Liver (tissue), 9 donors: ENCODE results near the gene RAB2B. TPM values are rescaled to one million over a fixed set of nuclear protein-coding genes. Genes with fewer than 3 reads are reported as not detected.

ENCODE experiments used
- DNase-seq: peaks from one replicate; pipeline ENCODE4 v3.0.0-alpha.2; 2017; ENCODE audit warnings: low spot score
- H3K27ac ChIP-seq, 2 donors: one replicate each; pipeline ENCODE4 v1.7.0; 2013; ENCODE audit warnings: inconsistent platforms in 2 of 2, low read length in 2 of 2, control low read depth in 1 of 2, low read depth in 1 of 2, mild to moderate bottlenecking in 1 of 2
- H3K27me3 ChIP-seq, 4 donors: one replicate each; pipeline versions ENCODE4 v1.6.1 to v1.7.0; 2013; ENCODE audit warnings: low read length in 3 of 4, inconsistent platforms in 1 of 4, mild to moderate bottlenecking in 1 of 4, moderate library complexity in 1 of 4; ENCODE audit not compliant: control insufficient read depth in 4 of 4, insufficient read depth in 4 of 4
- H3K36me3 ChIP-seq, 4 donors: one replicate each; pipeline versions ENCODE4 v1.6.1 to v1.7.0; 2013; ENCODE audit warnings: low read length in 3 of 4, mild to moderate bottlenecking in 3 of 4, low read depth in 1 of 4, moderate library complexity in 1 of 4; ENCODE audit not compliant: control insufficient read depth in 4 of 4, insufficient read depth in 3 of 4
- H3K4me1 ChIP-seq, 4 donors: one replicate each; pipeline versions ENCODE4 v1.6.1 to v1.7.0; 2013; ENCODE audit warnings: low read length in 3 of 4, mild to moderate bottlenecking in 3 of 4, moderate library complexity in 1 of 4; ENCODE audit not compliant: control insufficient read depth in 4 of 4, insufficient read depth in 4 of 4
- H3K4me3 ChIP-seq, 3 donors: one replicate each; pipeline versions ENCODE4 v1.6.1 to v1.7.0; 2013; ENCODE audit warnings: low read length in 3 of 3, control low read depth in 1 of 3, low read depth in 1 of 3, mild to moderate bottlenecking in 1 of 3
- H3K9ac ChIP-seq, 2 donors: one replicate each; pipeline ENCODE4 v1.7.0; 2013; ENCODE audit warnings: low read length in 2 of 2, mild to moderate bottlenecking in 2 of 2, moderate library complexity in 2 of 2, control low read depth in 1 of 2, low read depth in 1 of 2
- H3K9me3 ChIP-seq, 4 donors: one replicate each; pipeline versions ENCODE4 v1.6.1 to v1.7.0; 2013; ENCODE audit warnings: low read length in 3 of 4; ENCODE audit not compliant: control insufficient read depth in 4 of 4
- ATF3 ChIP-seq: IDR thresholded peaks from 2 replicates; pipeline ENCODE4 v1.6.1; 2016; ENCODE audit warnings: antibody characterized with exemption
- EGR1 ChIP-seq, 2 donors: IDR thresholded peaks; 2 replicates each; pipeline ENCODE4 v1.6.1; 2016 to 2018; ENCODE audit warnings: antibody characterized with exemption in 2 of 2, low read depth in 2 of 2
- FOXA1 ChIP-seq: IDR thresholded peaks from 2 replicates; pipeline ENCODE4 v1.6.1; 2016; ENCODE audit warnings: antibody characterized with exemption
- FOXA2 ChIP-seq: IDR thresholded peaks from 2 replicates; pipeline ENCODE4 v1.6.1; 2016; ENCODE audit warnings: antibody characterized with exemption
- GABPA ChIP-seq, 2 donors: IDR thresholded peaks in 1 of 2; conservative IDR thresholded peaks in 1 of 2; 2 replicates each; pipeline ENCODE4 v1.6.1; 2016; ENCODE audit warnings: antibody characterized with exemption in 2 of 2, mild to moderate bottlenecking in 1 of 2, moderate library complexity in 1 of 2
- HNF4A ChIP-seq, 2 donors: conservative IDR thresholded peaks; 2 replicates each; pipeline ENCODE4 v1.6.1; 2016; ENCODE audit warnings: antibody characterized with exemption in 2 of 2, mild to moderate bottlenecking in 2 of 2
- HNF4G ChIP-seq: IDR thresholded peaks from 2 replicates; pipeline ENCODE4 v1.6.1; 2016; ENCODE audit warnings: antibody characterized with exemption
- JUND ChIP-seq, 2 donors: IDR thresholded peaks; 2 replicates each; pipeline ENCODE4 v1.6.1; 2016; ENCODE audit warnings: antibody characterized with exemption in 2 of 2
- MAX ChIP-seq: IDR thresholded peaks from 2 replicates; pipeline ENCODE4 v1.6.1; 2016; ENCODE audit warnings: antibody characterized with exemption
- NR2F2 ChIP-seq: IDR thresholded peaks from 2 replicates; pipeline ENCODE4 v1.6.1; 2016; ENCODE audit warnings: antibody characterized with exemption
- RAD21 ChIP-seq, 2 donors: IDR thresholded peaks; 2 replicates each; pipeline ENCODE4 v1.6.1; 2016; ENCODE audit warnings: antibody characterized with exemption in 2 of 2, mild to moderate bottlenecking in 2 of 2
- RXRA ChIP-seq, 2 donors: IDR thresholded peaks; 2 replicates each; pipeline ENCODE4 v1.6.1; 2017 to 2018; ENCODE audit warnings: antibody characterized with exemption in 2 of 2, mild to moderate bottlenecking in 1 of 2
- SP1 ChIP-seq: IDR thresholded peaks from 2 replicates; pipeline ENCODE4 v1.6.1; 2018; ENCODE audit warnings: antibody characterized with exemption, mild to moderate bottlenecking
- TAF1 ChIP-seq: conservative IDR thresholded peaks from 2 replicates; pipeline ENCODE4 v1.6.1; 2016; ENCODE audit warnings: antibody characterized with exemption, mild to moderate bottlenecking
- ZBTB33 ChIP-seq: IDR thresholded peaks from 2 replicates; pipeline ENCODE4 v1.6.1; 2016; ENCODE audit warnings: antibody characterized with exemption
- WGBS: extraction: QIAGEN DNeasy Blood & Tissue Kit; methylation state at CpG from one replicate; pipeline ENCODE4 v1.1.7; 2013; 5-methylcytosine and 5-hydroxymethylcytosine counted together
- polyA plus RNA-seq, 2 donors: library from polyadenylated mRNA; stranded (reverse) in 1 of 2; unstranded in 1 of 2; fragments of 200-250 nt in 1 of 2; fragments of >200 nt in 1 of 2; fragmentation: Nextera tagmentation in 1 of 2; extraction: Ambion mirVana in 1 of 2; gene quantifications; one replicate each; pipeline versions ENCODE4 v1.2.1 to v1.2.3, GENCODE V29; 2013 to 2015
- total RNA-seq, 2 donors: library from RNA; depleted of rRNA; stranded (reverse); fragments of >200 nt; gene quantifications; one replicate each; pipeline ENCODE4 v1.2.3, GENCODE V29; 2014
- TF ChIP-seq, protein P1 (sequence below): IDR thresholded peaks from 2 replicates; pipeline ENCODE4 v1.6.1; 2016; ENCODE audit warnings: antibody characterized with exemption, mild to moderate bottlenecking
- TF ChIP-seq, protein P2 (sequence below): fragments of 150-350 bp; IDR thresholded peaks from 2 replicates; pipeline ENCODE4 v1.5.1; 2017; ENCODE audit warnings: improper control_type of control experiment, low read depth, low read length; ENCODE audit not compliant: missing input control
- donor health status: healthy.
- donor health status: healthy.
- donor health status: healthy.
- donor health status: healthy.
- donor health status: healthy.

The RAB2B gene
- total and polyA plus RNA-seq, 4 donors = 4.2 to 60.9 (median 10.4) TPM

DNA sequence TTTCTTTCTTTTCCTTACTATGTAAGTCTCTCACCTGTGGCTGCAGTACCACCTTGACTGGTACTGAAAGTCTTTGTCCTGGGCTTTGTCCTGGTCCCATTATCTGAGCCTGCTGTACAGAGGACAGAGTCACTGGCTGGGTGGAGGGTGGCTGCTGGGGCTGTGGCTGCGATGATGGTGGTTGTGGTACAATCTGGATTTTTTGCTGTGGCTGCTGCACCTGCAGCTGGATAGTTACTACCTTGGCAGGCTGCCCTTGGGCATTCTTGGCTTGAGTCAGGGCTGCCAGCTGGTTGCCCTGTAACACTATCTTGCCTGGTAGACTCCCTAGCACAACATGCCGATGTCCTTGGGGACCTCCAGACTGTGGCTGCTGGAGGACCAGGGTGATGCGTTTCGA is 47.8 kb downstream of the RAB2B start:
- TF ChIP-seq SP1 (no peak), FOXA1 (no peak), HNF4A (conservative IDR thresholded peaks at IDR 0.05) (no peak), RAD21 (IDR thresholded peaks at IDR 0.05) (no peak), GABPA (IDR thresholded peaks at IDR 0.05 in 1 of 2, conservative IDR thresholded peaks at IDR 0.05 in 1 of 2) (no peak), TAF1 (no peak), FOXA2 (no peak), MAX (no peak), NR2F2 (no peak)
- TF ChIP-seq, protein P1, sequence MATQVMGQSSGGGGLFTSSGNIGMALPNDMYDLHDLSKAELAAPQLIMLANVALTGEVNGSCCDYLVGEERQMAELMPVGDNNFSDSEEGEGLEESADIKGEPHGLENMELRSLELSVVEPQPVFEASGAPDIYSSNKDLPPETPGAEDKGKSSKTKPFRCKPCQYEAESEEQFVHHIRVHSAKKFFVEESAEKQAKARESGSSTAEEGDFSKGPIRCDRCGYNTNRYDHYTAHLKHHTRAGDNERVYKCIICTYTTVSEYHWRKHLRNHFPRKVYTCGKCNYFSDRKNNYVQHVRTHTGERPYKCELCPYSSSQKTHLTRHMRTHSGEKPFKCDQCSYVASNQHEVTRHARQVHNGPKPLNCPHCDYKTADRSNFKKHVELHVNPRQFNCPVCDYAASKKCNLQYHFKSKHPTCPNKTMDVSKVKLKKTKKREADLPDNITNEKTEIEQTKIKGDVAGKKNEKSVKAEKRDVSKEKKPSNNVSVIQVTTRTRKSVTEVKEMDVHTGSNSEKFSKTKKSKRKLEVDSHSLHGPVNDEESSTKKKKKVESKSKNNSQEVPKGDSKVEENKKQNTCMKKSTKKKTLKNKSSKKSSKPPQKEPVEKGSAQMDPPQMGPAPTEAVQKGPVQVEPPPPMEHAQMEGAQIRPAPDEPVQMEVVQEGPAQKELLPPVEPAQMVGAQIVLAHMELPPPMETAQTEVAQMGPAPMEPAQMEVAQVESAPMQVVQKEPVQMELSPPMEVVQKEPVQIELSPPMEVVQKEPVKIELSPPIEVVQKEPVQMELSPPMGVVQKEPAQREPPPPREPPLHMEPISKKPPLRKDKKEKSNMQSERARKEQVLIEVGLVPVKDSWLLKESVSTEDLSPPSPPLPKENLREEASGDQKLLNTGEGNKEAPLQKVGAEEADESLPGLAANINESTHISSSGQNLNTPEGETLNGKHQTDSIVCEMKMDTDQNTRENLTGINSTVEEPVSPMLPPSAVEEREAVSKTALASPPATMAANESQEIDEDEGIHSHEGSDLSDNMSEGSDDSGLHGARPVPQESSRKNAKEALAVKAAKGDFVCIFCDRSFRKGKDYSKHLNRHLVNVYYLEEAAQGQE = no peak
- TF ChIP-seq, protein P2, sequence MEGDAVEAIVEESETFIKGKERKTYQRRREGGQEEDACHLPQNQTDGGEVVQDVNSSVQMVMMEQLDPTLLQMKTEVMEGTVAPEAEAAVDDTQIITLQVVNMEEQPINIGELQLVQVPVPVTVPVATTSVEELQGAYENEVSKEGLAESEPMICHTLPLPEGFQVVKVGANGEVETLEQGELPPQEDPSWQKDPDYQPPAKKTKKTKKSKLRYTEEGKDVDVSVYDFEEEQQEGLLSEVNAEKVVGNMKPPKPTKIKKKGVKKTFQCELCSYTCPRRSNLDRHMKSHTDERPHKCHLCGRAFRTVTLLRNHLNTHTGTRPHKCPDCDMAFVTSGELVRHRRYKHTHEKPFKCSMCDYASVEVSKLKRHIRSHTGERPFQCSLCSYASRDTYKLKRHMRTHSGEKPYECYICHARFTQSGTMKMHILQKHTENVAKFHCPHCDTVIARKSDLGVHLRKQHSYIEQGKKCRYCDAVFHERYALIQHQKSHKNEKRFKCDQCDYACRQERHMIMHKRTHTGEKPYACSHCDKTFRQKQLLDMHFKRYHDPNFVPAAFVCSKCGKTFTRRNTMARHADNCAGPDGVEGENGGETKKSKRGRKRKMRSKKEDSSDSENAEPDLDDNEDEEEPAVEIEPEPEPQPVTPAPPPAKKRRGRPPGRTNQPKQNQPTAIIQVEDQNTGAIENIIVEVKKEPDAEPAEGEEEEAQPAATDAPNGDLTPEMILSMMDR = no peak
- Histone ChIP-seq H3K27ac (no peak overlapping the region), H3K27me3 (no peaks in the 10 kb centered on the region), H3K4me3 (no peak overlapping the region), H3K9me3 (no peaks in the 10 kb centered on the region), H3K36me3 (peaks cover 27 to 59% (median 46%) of the 10 kb centered on the region in 4 donors), H3K4me1 (no peaks in the 10 kb centered on the region), H3K9ac (no peak overlapping the region)
- no peak for DNase-seq
- WGBS = 94% methylated on average over 4 of the region's 4 CpGs

GRCh38 chr14:21426692-21427091 is 50.1 kb downstream of the RAB2B start:
- no peak overlapping the region for H3K4me3 ChIP-seq
- H3K4me1 ChIP-seq = no peaks in the 10 kb centered on the region
- H3K27me3 ChIP-seq = no peaks in the 10 kb centered on the region
- H3K36me3 ChIP-seq = peaks cover 32 to 69% (median 59%) of the 10 kb centered on the region in 4 donors
- H3K9me3 ChIP-seq = no peaks in the 10 kb centered on the region
- no peak overlapping the region for H3K27ac ChIP-seq
- no peak overlapping the region for H3K9ac ChIP-seq
- DNase-seq = no peak
- 96% methylated on average over 1 of the region's 1 CpG for WGBS
- no peak for TF ChIP-seq MAX
- TF ChIP-seq, protein P2 = no peak
- no peak for TF ChIP-seq SP1
- TF ChIP-seq, protein P1 = no peak
- no peak for TF ChIP-seq FOXA1
- no peak for TF ChIP-seq ATF3
- TF ChIP-seq JUND (IDR thresholded peaks at IDR 0.05) = no peak
- TF ChIP-seq EGR1 (IDR thresholded peaks at IDR 0.05; ENCODE audit: low read depth in 2 of 2) = no peak
- TF ChIP-seq NR2F2 = no peak
- no peak for TF ChIP-seq GABPA (IDR thresholded peaks at IDR 0.05 in 1 of 2, conservative IDR thresholded peaks at IDR 0.05 in 1 of 2)
- TF ChIP-seq RAD21 (IDR thresholded peaks at IDR 0.05) = no peak
- TF ChIP-seq HNF4G = no peak
- TF ChIP-seq FOXA2 = no peak
- TF ChIP-seq ZBTB33 = no peak
- TF ChIP-seq HNF4A (conservative IDR thresholded peaks at IDR 0.05) = no peak
- no peak for TF ChIP-seq RXRA (IDR thresholded peaks at IDR 0.05)
- TF ChIP-seq TAF1 = no peak
